NCI-H82 treated with DMSO at 0.1 percent for 48 hours (cell line): ENCODE results near the gene KATNB1.
"Not testable (repeated sequence)": the region's sequence is repeated elsewhere in the genome, so short reads cannot be mapped to it uniquely, and the experiment has no call there.

Experiments
- DNase-seq: peaks from one replicate; lab custom pipeline; 2025; ENCODE audit not compliant: unreplicated experiment; lab: John Stamatoyannopoulos, UW

Gene KATNB1

GRCh38 chr16:57700781-57701551, 34.6 kb upstream of the KATNB1 start:
- no peak for DNase-seq

GRCh38 chr16:57701759-57702371, 33.7 kb upstream of the KATNB1 start:
- DNase-seq, result no peak

- no peak for DNase-seq
Measured at GRCh38 chr16:57703416-57704010, 32.1 kb upstream of the KATNB1 start.

- DNase-seq, result no peak
Measured at GRCh38 chr16:57704011-57704904, 31.3 kb upstream of the KATNB1 start.

- DNase-seq, result no peak
Measured at GRCh38 chr16:57704905-57705852, 30.4 kb upstream of the KATNB1 start.

- no peak for DNase-seq
Measured at GRCh38 chr16:57706717-57707116, 28.9 kb upstream of the KATNB1 start.

GRCh38 chr16:57707331-57707730, 28.2 kb upstream of the KATNB1 start:
- DNase-seq, result no peak

- DNase-seq, result no peak
Measured at GRCh38 chr16:57708168-57708567, 27.4 kb upstream of the KATNB1 start.

GRCh38 chr16:57709663-57710062, 25.9 kb upstream of the KATNB1 start:
- no peak for DNase-seq

- no peak for DNase-seq
Measured at GRCh38 chr16:57711346-57711745, 24.2 kb upstream of the KATNB1 start.

GRCh38 chr16:57711993-57712392, 23.6 kb upstream of the KATNB1 start:
- no peak for DNase-seq

- not testable (repeated sequence) for DNase-seq
Measured at GRCh38 chr16:57712569-57712968, 23.0 kb upstream of the KATNB1 start.

- DNase-seq, result no peak
Measured at GRCh38 chr16:57713596-57713995, 22.0 kb upstream of the KATNB1 start.

- no peak for DNase-seq
Measured at GRCh38 chr16:57714047-57714446, 21.5 kb upstream of the KATNB1 start.

GRCh38 chr16:57720142-57720575, 15.4 kb upstream of the KATNB1 start:
- no peak for DNase-seq

GRCh38 chr16:57721356-57722209, 14.0 kb upstream of the KATNB1 start:
- no peak for DNase-seq

GRCh38 chr16:57722210-57722499, 13.4 kb upstream of the KATNB1 start:
- DNase-seq, result no peak

- DNase-seq, result no peak
Measured at GRCh38 chr16:57722651-57723050, 12.9 kb upstream of the KATNB1 start.

- no peak for DNase-seq
Measured at GRCh38 chr16:57723170-57723569, 12.4 kb upstream of the KATNB1 start.
